IPS-15b (cell line): Measurements from ENCODE around the gene ST7.
"Not testable (repeated sequence)": the region's sequence is repeated elsewhere in the genome, so short reads cannot be mapped to it uniquely, and the experiment has no call there.

Source experiments
- H3K27me3 ChIP-seq: one replicate; pipeline ENCODE4 v1.6.1; 2013; ENCODE audit warnings: low read length; ENCODE audit not compliant: control insufficient read depth, insufficient read depth
- H3K36me3 ChIP-seq: one replicate; pipeline ENCODE4 v1.6.1; 2013; ENCODE audit warnings: low read length; ENCODE audit not compliant: control insufficient read depth, insufficient read depth
- H3K4me1 ChIP-seq: one replicate; pipeline ENCODE4 v1.6.1; 2013; ENCODE audit warnings: mild to moderate bottlenecking, low read length; ENCODE audit not compliant: control insufficient read depth, insufficient read depth
- H3K4me3 ChIP-seq: one replicate; pipeline ENCODE4 v1.5.1; 2013; ENCODE audit warnings: low read depth, low read length
- H3K9ac ChIP-seq: one replicate; pipeline ENCODE4 v1.6.1; 2013; ENCODE audit warnings: low read depth, mild to moderate bottlenecking, low read length
- H3K9me3 ChIP-seq: one replicate; pipeline ENCODE4 v1.6.1; 2013; ENCODE audit warnings: mild to moderate bottlenecking, low read length; ENCODE audit not compliant: control insufficient read depth, insufficient read depth

Gene ST7

GRCh38 chr7:117241088-117241487 lies 287.8 kb downstream of the ST7 start:
- no peaks in the 10 kb centered on the region for H3K27me3 ChIP-seq
- no peaks in the 10 kb centered on the region for H3K4me1 ChIP-seq
- H3K9me3 ChIP-seq, result no peaks in the 10 kb centered on the region
- H3K4me3 ChIP-seq, result no peak overlapping the region
- no peak overlapping the region for H3K9ac ChIP-seq
- H3K36me3 ChIP-seq, result no peaks in the 10 kb centered on the region

GRCh38 chr7:117243390-117243789 lies 290.1 kb downstream of the ST7 start:
- Histone ChIP-seq H3K27me3 (no peaks in the 10 kb centered on the region), H3K36me3 (no peaks in the 10 kb centered on the region), H3K9ac (no peak overlapping the region), H3K9me3 (no peaks in the 10 kb centered on the region), H3K4me1 (no peaks in the 10 kb centered on the region), H3K4me3 (no peak overlapping the region)

- not testable (repeated sequence) for H3K9ac ChIP-seq, H3K27me3 ChIP-seq, H3K36me3 ChIP-seq, H3K4me3 ChIP-seq, H3K9me3 ChIP-seq, H3K4me1 ChIP-seq
Measured at GRCh38 chr7:117245703-117246102, 292.4 kb downstream of the ST7 start.

GRCh38 chr7:117247809-117248208 lies 294.5 kb downstream of the ST7 start:
- Histone ChIP-seq H3K9me3 (no peaks in the 10 kb centered on the region), H3K36me3 (no peaks in the 10 kb centered on the region), H3K4me3 (no peak overlapping the region), H3K4me1 (no peaks in the 10 kb centered on the region), H3K27me3 (no peaks in the 10 kb centered on the region), H3K9ac (no peak overlapping the region)

- Histone ChIP-seq H3K4me3 (no peak overlapping the region), H3K36me3 (no peaks in the 10 kb centered on the region), H3K4me1 (no peaks in the 10 kb centered on the region), H3K27me3 (no peaks in the 10 kb centered on the region), H3K9ac (no peak overlapping the region), H3K9me3 (no peaks in the 10 kb centered on the region)
Measured at GRCh38 chr7:117248829-117249228, 295.5 kb downstream of the ST7 start.

GRCh38 chr7:117249696-117250095 lies 296.4 kb downstream of the ST7 start:
- no peaks in the 10 kb centered on the region for H3K9me3 ChIP-seq
- H3K36me3 ChIP-seq, result no peaks in the 10 kb centered on the region
- H3K4me3 ChIP-seq, result no peak overlapping the region
- H3K27me3 ChIP-seq, result no peaks in the 10 kb centered on the region
- no peak overlapping the region for H3K9ac ChIP-seq
- no peaks in the 10 kb centered on the region for H3K4me1 ChIP-seq

GRCh38 chr7:117250245-117250644 lies 296.9 kb downstream of the ST7 start:
- Histone ChIP-seq H3K4me1 (no peaks in the 10 kb centered on the region), H3K27me3 (no peaks in the 10 kb centered on the region), H3K36me3 (no peaks in the 10 kb centered on the region), H3K4me3 (no peak overlapping the region), H3K9me3 (no peaks in the 10 kb centered on the region), H3K9ac (no peak overlapping the region)

GRCh38 chr7:117250801-117251200 lies 297.5 kb downstream of the ST7 start:
- Histone ChIP-seq H3K27me3 (no peaks in the 10 kb centered on the region), H3K36me3 (no peaks in the 10 kb centered on the region), H3K9me3 (no peaks in the 10 kb centered on the region), H3K4me1 (no peaks in the 10 kb centered on the region), H3K9ac (no peak overlapping the region), H3K4me3 (no peak overlapping the region)

GRCh38 chr7:117251687-117252086 lies 298.4 kb downstream of the ST7 start:
- no peaks in the 10 kb centered on the region for H3K27me3 ChIP-seq
- H3K9me3 ChIP-seq, result no peaks in the 10 kb centered on the region
- no peak overlapping the region for H3K9ac ChIP-seq
- H3K4me3 ChIP-seq, result no peak overlapping the region
- H3K36me3 ChIP-seq, result no peaks in the 10 kb centered on the region
- no peaks in the 10 kb centered on the region for H3K4me1 ChIP-seq

GRCh38 chr7:117259615-117260014 lies 306.3 kb downstream of the ST7 start:
- no peaks in the 10 kb centered on the region for H3K9me3 ChIP-seq
- no peaks in the 10 kb centered on the region for H3K36me3 ChIP-seq
- H3K27me3 ChIP-seq, result no peaks in the 10 kb centered on the region

GRCh38 chr7:117262546-117262945 lies 309.2 kb downstream of the ST7 start:
- no peaks in the 10 kb centered on the region for H3K27me3 ChIP-seq

More at GRCh38 chr7:117259615-117260014, 306.3 kb downstream of the ST7 start:
- Histone ChIP-seq H3K4me1 (no peaks in the 10 kb centered on the region), H3K9ac (no peak overlapping the region), H3K4me3 (no peak overlapping the region)

GRCh38 chr7:117264716-117265115 lies 311.4 kb downstream of the ST7 start:
- no peaks in the 10 kb centered on the region for H3K9me3 ChIP-seq
- H3K36me3 ChIP-seq, result no peaks in the 10 kb centered on the region
- no peak overlapping the region for H3K4me3 ChIP-seq
- H3K27me3 ChIP-seq, result no peaks in the 10 kb centered on the region
- H3K4me1 ChIP-seq, result no peaks in the 10 kb centered on the region
- H3K9ac ChIP-seq, result no peak overlapping the region

More at GRCh38 chr7:117262546-117262945, 309.2 kb downstream of the ST7 start:
- Histone ChIP-seq H3K4me3 (no peak overlapping the region), H3K9me3 (no peaks in the 10 kb centered on the region), H3K9ac (no peak overlapping the region), H3K4me1 (no peaks in the 10 kb centered on the region), H3K36me3 (no peaks in the 10 kb centered on the region)

GRCh38 chr7:117269417-117269816 lies 316.1 kb downstream of the ST7 start:
- Histone ChIP-seq H3K36me3 (no peaks in the 10 kb centered on the region), H3K9ac (no peak overlapping the region), H3K27me3 (no peaks in the 10 kb centered on the region), H3K4me1 (no peaks in the 10 kb centered on the region), H3K4me3 (no peak overlapping the region), H3K9me3 (no peaks in the 10 kb centered on the region)
